Measurements from ENCODE around the gene NRIP1. TPM values are rescaled to one million over a fixed set of nuclear protein-coding genes. Genes with fewer than 3 reads are reported as not detected.

NRIP1 gene
- total RNA-seq, 2 experiments from 2014 or later: 6.1 to 6.5 TPM

GRCh38 chr21:15014221-15014620 is 50.6 kb downstream of the NRIP1 start:
- Mint-ChIP-seq H3K4me1 (ENCODE audit: low read depth) (peaks cover 15% of the 10 kb centered on the region), H3K27ac (no peak overlapping the region), H3K4me3 (no peak overlapping the region), H3K9me3 (no peaks in the 10 kb centered on the region), H3K36me3 (ENCODE audit: low read depth) (peaks cover 3% of the 10 kb centered on the region), H3K27me3 (ENCODE audit: low read depth) (no peaks in the 10 kb centered on the region)
- intact Hi-C loops (cut with micrococcal nuclease): no loop called here
- CTCF ChIA-PET: no interaction called here
- DNase-seq: no peak

- no peak for DNase-seq
- H3K4me1 Mint-ChIP-seq (ENCODE audit: low read depth): peaks cover 6% of the 10 kb centered on the region
- no peak overlapping the region for H3K4me3 Mint-ChIP-seq
- peaks cover 3% of the 10 kb centered on the region for H3K36me3 Mint-ChIP-seq (ENCODE audit: low read depth)
- H3K27ac Mint-ChIP-seq: no peak overlapping the region
- intact Hi-C loops (cut with micrococcal nuclease): no loop called here
- no peaks in the 10 kb centered on the region for H3K9me3 Mint-ChIP-seq
- H3K27me3 Mint-ChIP-seq (ENCODE audit: low read depth): no peaks in the 10 kb centered on the region
- CTCF ChIA-PET: interaction anchor here (1.0 kb wide), 1 partner anchor 471 kb away, joined by 3 read pairs; no protein-coding TSS in a partner anchor
Observed at GRCh38 chr21:15011967-15012366, 52.8 kb downstream of the NRIP1 start.

- peaks cover 3% of the 10 kb centered on the region for H3K36me3 Mint-ChIP-seq (ENCODE audit: low read depth)
- no peak overlapping the region for H3K4me3 Mint-ChIP-seq
- H3K9me3 Mint-ChIP-seq: no peaks in the 10 kb centered on the region
- H3K27me3 Mint-ChIP-seq (ENCODE audit: low read depth): no peaks in the 10 kb centered on the region
- H3K4me1 Mint-ChIP-seq (ENCODE audit: low read depth): peaks cover 17% of the 10 kb centered on the region
- intact Hi-C loops (cut with micrococcal nuclease): no loop called here
- no peak for DNase-seq
- CTCF ChIA-PET: no interaction called here
- H3K27ac Mint-ChIP-seq: no peak overlapping the region
Observed at GRCh38 chr21:15010645-15011044, 54.2 kb downstream of the NRIP1 start.

- DNase-seq: no peak
- CTCF ChIA-PET: interaction anchor here (0.6 kb wide), 1 partner anchor 768 kb away, joined by 3 read pairs; no protein-coding TSS in a partner anchor
- intact Hi-C loops (cut with micrococcal nuclease): loop anchor here (2.0 kb wide), 1 partner anchor 25 kb away; no protein-coding TSS in a partner anchor
- Mint-ChIP-seq H3K4me3 (no peak overlapping the region), H3K27me3 (ENCODE audit: low read depth) (no peaks in the 10 kb centered on the region), H3K36me3 (ENCODE audit: low read depth) (peaks cover 3% of the 10 kb centered on the region), H3K27ac (no peak overlapping the region), H3K9me3 (no peaks in the 10 kb centered on the region), H3K4me1 (ENCODE audit: low read depth) (peaks cover 23% of the 10 kb centered on the region)
Observed at GRCh38 chr21:15009837-15010363, 54.9 kb downstream of the NRIP1 start.

GRCh38 chr21:15007716-15008296 is 57.0 kb downstream of the NRIP1 start:
- Mint-ChIP-seq H3K27ac (no peak overlapping the region), H3K4me1 (ENCODE audit: low read depth) (peaks cover 36% of the 10 kb centered on the region), H3K4me3 (no peak overlapping the region), H3K9me3 (no peaks in the 10 kb centered on the region), H3K27me3 (ENCODE audit: low read depth) (no peaks in the 10 kb centered on the region), H3K36me3 (ENCODE audit: low read depth) (peaks cover 3% of the 10 kb centered on the region)
- CTCF ChIA-PET: no interaction called here
- DNase-seq: no peak
- intact Hi-C loops (cut with micrococcal nuclease): loop anchor here (2.0 kb wide), 2 partner anchors 27 to 55 kb away; no protein-coding TSS in a partner anchor

DNA sequence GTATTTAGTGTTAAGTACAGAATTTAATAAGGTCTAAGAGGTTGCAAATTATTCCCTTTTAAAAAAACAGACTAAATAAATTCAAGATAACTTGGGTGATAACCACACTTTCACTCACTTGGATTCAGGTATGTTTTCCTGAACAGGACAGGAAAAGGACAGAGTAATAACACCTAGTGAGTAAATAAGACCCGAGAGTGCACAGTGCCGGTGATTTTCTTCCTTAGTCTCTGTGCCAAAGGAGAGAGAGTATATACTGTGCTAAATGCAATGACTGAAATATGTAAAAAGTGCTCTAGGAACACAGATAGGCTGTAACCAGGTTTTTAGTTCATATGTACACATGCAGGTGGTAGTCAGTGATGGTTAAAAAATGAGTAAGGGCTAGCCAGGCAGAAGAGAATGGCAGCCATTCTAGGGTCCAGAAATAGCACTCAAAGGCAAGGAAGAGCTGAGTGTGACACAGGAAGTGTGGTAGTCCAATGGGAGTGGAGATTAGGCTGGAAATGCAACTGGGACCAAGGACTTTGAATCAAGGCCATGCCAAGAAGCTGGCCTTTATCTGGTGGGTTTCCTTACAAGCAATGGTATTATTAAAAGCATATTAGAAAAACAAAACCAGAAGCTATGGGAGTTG is 58.1 kb downstream of the NRIP1 start:
- H3K27me3 Mint-ChIP-seq (ENCODE audit: low read depth): no peaks in the 10 kb centered on the region
- H3K9me3 Mint-ChIP-seq: no peaks in the 10 kb centered on the region
- H3K4me1 Mint-ChIP-seq (ENCODE audit: low read depth): peaks cover 44% of the 10 kb centered on the region
- CTCF ChIA-PET: no interaction called here
- H3K4me3 Mint-ChIP-seq: no peak overlapping the region
- H3K27ac Mint-ChIP-seq: peak overlapping the region; percentile 6
- peaks cover 3% of the 10 kb centered on the region for H3K36me3 Mint-ChIP-seq (ENCODE audit: low read depth)
- intact Hi-C loops (cut with micrococcal nuclease): loop anchor here (2.0 kb wide), 1 partner anchor 56 kb away; no protein-coding TSS in a partner anchor
- DNase-seq: no peak

DNA sequence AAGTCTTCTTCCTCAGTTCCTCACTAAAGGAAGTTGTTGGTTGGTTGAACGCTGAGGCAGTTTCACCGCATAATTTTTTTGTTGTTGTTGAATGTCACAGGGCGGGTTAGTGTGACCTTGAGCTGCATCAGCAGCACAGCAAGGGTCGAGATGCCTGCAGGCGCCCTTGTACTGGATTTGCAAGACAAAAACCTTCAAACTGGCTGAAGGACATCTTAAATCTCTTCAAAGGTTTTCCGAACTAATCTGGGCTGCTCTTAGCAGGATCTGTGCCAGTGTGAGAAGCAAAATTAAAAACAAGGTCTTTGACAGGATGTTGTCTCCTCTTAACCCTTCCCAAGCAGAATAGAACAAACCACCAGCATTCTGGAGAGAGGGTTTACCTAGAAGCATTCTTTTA is 59.4 kb downstream of the NRIP1 start:
- Mint-ChIP-seq H3K36me3 (ENCODE audit: low read depth) (no peaks in the 10 kb centered on the region), H3K4me1 (ENCODE audit: low read depth) (peaks cover 47% of the 10 kb centered on the region), H3K4me3 (peak overlapping the region; percentile 66), H3K27me3 (ENCODE audit: low read depth) (no peaks in the 10 kb centered on the region), H3K9me3 (no peaks in the 10 kb centered on the region), H3K27ac (peak overlapping the region; percentile 42)
- CTCF ChIA-PET: no interaction called here
- intact Hi-C loops (cut with micrococcal nuclease): loop anchor here (1.0 kb wide), 1 partner anchor 47 kb away; no protein-coding TSS in a partner anchor
- peak; percentile 25 for DNase-seq

DNA sequence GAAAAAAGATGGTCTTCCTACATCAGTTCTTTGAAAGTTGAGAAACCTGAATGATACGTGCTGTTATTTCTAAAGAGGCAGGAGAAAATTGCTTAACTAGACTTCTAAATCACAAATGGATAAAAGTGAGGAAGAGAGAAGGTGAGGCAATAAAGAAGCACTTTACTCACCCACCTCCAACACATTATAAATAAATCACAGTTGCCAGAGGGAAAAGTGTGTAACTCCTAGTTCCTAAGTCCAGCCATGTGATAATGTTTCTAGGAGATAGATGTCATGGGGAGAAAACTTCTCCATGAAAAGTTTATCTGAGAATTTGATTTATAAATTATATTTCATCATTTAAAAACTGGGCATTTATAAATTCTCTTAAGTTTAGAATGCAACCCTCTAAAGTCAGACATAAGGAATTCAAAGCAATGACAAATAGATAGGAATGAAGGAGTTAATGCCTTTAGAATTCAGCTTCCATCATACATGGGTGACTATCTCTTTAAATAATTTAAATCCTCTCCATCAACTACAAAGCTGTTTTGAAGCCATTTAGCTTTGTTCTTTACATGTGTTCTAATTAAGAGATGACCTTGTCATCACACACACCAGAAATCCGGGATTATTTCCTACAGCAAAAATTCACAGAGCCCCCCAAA is 60.0 kb downstream of the NRIP1 start:
- CTCF ChIA-PET: no interaction called here
- Mint-ChIP-seq H3K27ac (peak overlapping the region; percentile 42), H3K4me1 (ENCODE audit: low read depth) (peaks cover 49% of the 10 kb centered on the region), H3K9me3 (no peaks in the 10 kb centered on the region), H3K27me3 (ENCODE audit: low read depth) (no peaks in the 10 kb centered on the region), H3K4me3 (peak overlapping the region; percentile 66), H3K36me3 (ENCODE audit: low read depth) (peaks cover 2% of the 10 kb centered on the region)
- intact Hi-C loops (cut with micrococcal nuclease): loop anchor here (1.0 kb wide), 1 partner anchor 47 kb away; no protein-coding TSS in a partner anchor
- DNase-seq: no peak

GRCh38 chr21:15003463-15004135 is 61.2 kb downstream of the NRIP1 start:
- peaks cover 51% of the 10 kb centered on the region for H3K4me1 Mint-ChIP-seq (ENCODE audit: low read depth)
- peaks cover 3% of the 10 kb centered on the region for H3K36me3 Mint-ChIP-seq (ENCODE audit: low read depth)

GRCh38 chr21:15001857-15002606 is 62.8 kb downstream of the NRIP1 start:
- no peak overlapping the region for H3K4me3 Mint-ChIP-seq
- H3K27ac Mint-ChIP-seq: no peak overlapping the region
- peaks cover 49% of the 10 kb centered on the region for H3K4me1 Mint-ChIP-seq (ENCODE audit: low read depth)
- peaks cover 7% of the 10 kb centered on the region for H3K36me3 Mint-ChIP-seq (ENCODE audit: low read depth)
- no peak for DNase-seq
- intact Hi-C loops (cut with micrococcal nuclease): no loop called here
- H3K27me3 Mint-ChIP-seq (ENCODE audit: low read depth): no peaks in the 10 kb centered on the region
- no peaks in the 10 kb centered on the region for H3K9me3 Mint-ChIP-seq
- CTCF ChIA-PET: interaction anchor here (0.9 kb wide), 1 partner anchor 481 kb away, joined by 3 read pairs; no protein-coding TSS in a partner anchor

More at GRCh38 chr21:15003463-15004135, 61.2 kb downstream of the NRIP1 start:
- Mint-ChIP-seq H3K4me3 (no peak overlapping the region), H3K27ac (no peak overlapping the region), H3K9me3 (no peaks in the 10 kb centered on the region), H3K27me3 (ENCODE audit: low read depth) (no peaks in the 10 kb centered on the region)
- intact Hi-C loops (cut with micrococcal nuclease): no loop called here
- CTCF ChIA-PET: interaction anchor here (0.6 kb wide), 1 partner anchor 478 kb away, joined by 4 read pairs; no protein-coding TSS in a partner anchor
- DNase-seq: no peak

DNA sequence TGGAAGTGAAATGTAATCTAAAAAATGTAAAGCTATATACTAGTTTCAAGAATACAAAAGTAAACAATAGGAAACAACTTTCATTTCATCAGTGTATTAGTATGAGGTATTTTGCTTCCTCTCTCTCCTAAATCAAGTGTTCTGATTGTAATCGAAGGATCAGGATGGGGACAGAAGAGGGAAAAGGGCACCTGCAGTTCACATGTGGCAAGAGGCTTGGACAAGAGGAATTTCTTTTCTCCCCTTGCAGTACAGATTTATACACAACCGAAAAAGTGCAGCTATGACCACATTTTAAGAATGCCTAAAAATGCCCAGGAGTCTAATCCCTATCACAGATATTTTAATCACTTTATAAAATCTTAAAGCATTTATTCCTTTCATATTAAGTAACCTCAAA is 63.7 kb downstream of the NRIP1 start:
- H3K27me3 Mint-ChIP-seq (ENCODE audit: low read depth): no peaks in the 10 kb centered on the region
- no peak for DNase-seq
- H3K36me3 Mint-ChIP-seq (ENCODE audit: low read depth): peaks cover 7% of the 10 kb centered on the region
- intact Hi-C loops (cut with micrococcal nuclease): no loop called here
- H3K4me1 Mint-ChIP-seq (ENCODE audit: low read depth): peaks cover 44% of the 10 kb centered on the region
- H3K4me3 Mint-ChIP-seq: no peak overlapping the region
- CTCF ChIA-PET: no interaction called here
- no peaks in the 10 kb centered on the region for H3K9me3 Mint-ChIP-seq
- H3K27ac Mint-ChIP-seq: no peak overlapping the region

All from activated naive CD4-positive, alpha-beta T cell treated with anti-CD3 and anti-CD28 coated beads for 36 hours (primary cell).